Transverse colon (tissue), 4 donors: Measurements from ENCODE around the gene CDKN1C. TPM values are rescaled to one million over a fixed set of nuclear protein-coding genes. Genes with fewer than 3 reads are reported as not detected.
A peak's percentile ranks its signal among the peaks of the same experiment; 100 is the strongest.

Source experiments
- DNase-seq: peaks from one replicate; pipeline ENCODE4 v3.0.0-alpha.2; 2019
- H3K27ac ChIP-seq, 4 donors: fragments of 200-600 bp; sonication (generic); 2 replicates each; pipeline ENCODE4 v1.5.1; 2016 to 2018; ENCODE audit warnings: inconsistent platforms in 4 of 4
- H3K27me3 ChIP-seq: fragments of 200-600 bp; sonication (generic); 2 replicates; pipeline ENCODE4 v1.5.1; 2017; ENCODE audit warnings: inconsistent platforms
- H3K36me3 ChIP-seq, 4 donors: fragments of 200-600 bp; sonication (generic); 2 replicates each; pipeline ENCODE4 v1.5.1; 2017 to 2019; ENCODE audit warnings: inconsistent platforms in 4 of 4
- H3K4me1 ChIP-seq, 4 donors: fragments of 200-600 bp; sonication (generic); 2 replicates each; pipeline ENCODE4 v1.5.1; 2017 to 2020; ENCODE audit warnings: inconsistent platforms in 4 of 4
- H3K4me3 ChIP-seq, 4 donors: fragments of 200-600 bp; sonication (generic); 1 replicate in 1 of 4; 2 replicates in 3 of 4; pipeline versions ENCODE4 v1.5.1 to v1.6.1; 2017 to 2019; ENCODE audit warnings: inconsistent platforms in 4 of 4
- H3K9me3 ChIP-seq, 2 donors: fragments of 200-600 bp; sonication (generic); 2 replicates each; pipeline ENCODE4 v1.5.1; 2017 to 2019; ENCODE audit warnings: inconsistent platforms in 2 of 2
- EP300 ChIP-seq: sonication (generic); formaldehyde crosslinking; IDR thresholded peaks from one replicate; pipeline ENCODE4 v1.6.1; 2017; ENCODE audit warnings: antibody characterized with exemption, low read depth
- POLR2A ChIP-seq: fragments of 450-650 bp; IDR thresholded peaks from one replicate; pipeline ENCODE4 v1.6.1; 2016; ENCODE audit warnings: antibody characterized with exemption, mild to moderate bottlenecking, moderate library complexity
- POLR2AphosphoS5 ChIP-seq, 3 donors: sonication (generic); formaldehyde crosslinking; IDR thresholded peaks; one replicate each; pipeline ENCODE4 v1.6.1; 2016; ENCODE audit warnings: antibody characterized with exemption in 3 of 3
- WGBS, 2 donors: methylation state at CpG; one replicate each; pipeline ENCODE4 v1.1.5; 2018; ENCODE audit warnings: low coverage in 1 of 2; 5-methylcytosine and 5-hydroxymethylcytosine counted together
- in situ Hi-C, 4 donors: fragments of 200-750 bp; cut with MboI; loops; one replicate each; pipeline versions ENCODE4 v1.15.0 to v1.15.1; 2017; ENCODE audit warnings: low sequenced_read_pairs in 3 of 4, low pct_ligation_motif_present in 1 of 4, low pct_unique_long_range_greater_than_20kb in 1 of 4
- intact Hi-C: fragments of 100-400 bp; cut with DNase I; formaldehyde crosslinking; loops from one replicate; pipeline ENCODE4 v1.15.1; 2023; ENCODE audit warnings: low total_unique reads
- total RNA-seq, 4 donors: library from RNA; depleted of rRNA; stranded (reverse); fragments of >200 nt; gene quantifications; one replicate each; pipeline ENCODE4 v1.1.0, GENCODE V29; 2016
- TF ChIP-seq, protein P1 (sequence below), 5 experiments: fragments of 200-600 bp in 3 of 5; fragments of 450-650 bp in 2 of 5; sonication (generic) in 3 of 5; IDR thresholded peaks; 1 replicate in 2 of 5; 2 replicates in 3 of 5; pipeline ENCODE4 v1.5.1; 2016 to 2017; ENCODE audit warnings: antibody characterized with exemption in 5 of 5, inconsistent platforms in 3 of 5, mild to moderate bottlenecking in 2 of 5, moderate library complexity in 1 of 5

Gene CDKN1C
- total RNA-seq, 4 donors from 2014 or later, result 12.4 to 40.0 (median 27.7) TPM

DNA sequence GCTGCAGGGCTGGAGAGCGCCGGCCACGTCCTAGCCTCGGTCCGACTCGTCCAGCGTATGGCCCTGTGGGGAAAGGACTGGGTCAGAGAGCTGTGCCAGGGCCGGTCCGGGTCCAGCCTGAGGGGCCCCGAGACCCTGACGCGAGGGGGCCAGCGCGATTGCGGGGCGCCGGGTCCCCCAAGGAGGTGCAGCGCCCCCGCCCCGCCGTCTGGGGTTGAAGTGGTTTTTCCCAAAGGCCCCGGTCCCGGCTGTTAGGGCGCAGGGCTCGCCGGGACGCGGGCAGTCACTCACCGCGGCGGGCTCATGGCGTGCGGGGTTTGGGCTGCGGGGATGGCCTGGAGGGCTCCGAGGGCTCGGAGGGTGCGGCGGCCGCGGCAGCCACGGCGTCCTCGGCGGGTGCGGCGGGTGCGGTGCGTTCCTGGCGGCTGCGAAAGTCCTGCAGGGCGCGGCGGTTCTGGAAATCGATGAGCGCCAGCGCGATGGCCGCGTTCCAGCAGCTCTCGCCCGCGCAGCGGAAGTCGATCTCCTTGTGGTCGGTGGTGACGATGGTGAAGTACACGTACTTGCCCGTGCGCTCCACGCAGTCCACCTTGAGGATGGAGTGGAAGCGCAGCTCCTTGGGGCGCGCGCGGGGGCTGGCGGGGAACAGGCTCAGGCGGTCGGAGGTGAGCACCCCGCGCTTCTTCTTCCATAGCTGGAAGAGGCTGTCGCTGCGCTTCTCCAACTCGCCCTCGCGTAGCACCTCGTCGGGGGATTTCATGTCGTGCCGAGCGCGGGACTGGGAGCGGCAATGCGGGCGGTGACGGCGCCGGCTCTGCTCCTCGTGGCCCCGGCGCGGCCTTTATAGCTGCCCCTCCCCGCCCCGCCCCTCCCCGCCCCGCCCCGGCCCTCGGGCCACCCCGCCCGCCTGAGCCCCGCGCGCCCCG is 43.3 kb upstream of the CDKN1C start, which contains the start of gene PHLDA2:
Gene PHLDA2, minus strand, starts transcription at position 816 of the 926 bp plus-strand sequence. Its CDS starts 56 bp downstream, at position 760.
- Histone ChIP-seq H3K9me3 (no peaks in the 10 kb centered on the region), H3K27ac (peak within 1 kb of the TSS; percentile 82 to 90 (median 84)), H3K4me1 (peaks cover 16 to 47% (median 43%) of the 10 kb centered on the region in 4 donors), H3K27me3 (no peaks in the 10 kb centered on the region), H3K36me3 (no peaks in the 10 kb centered on the region), H3K4me3 (peak within 1 kb of the TSS; percentile 40 to 69 (median 52))
- peak; percentile 73 for DNase-seq
- intact Hi-C loops (no loop called here), in situ Hi-C loops (no loop called here)
- 1% methylated on average over 49 of the region's 113 CpGs; no CpG with 5 or more reads in 1 of the 2 donors for WGBS, 2 donors
- TF ChIP-seq, protein P1, sequence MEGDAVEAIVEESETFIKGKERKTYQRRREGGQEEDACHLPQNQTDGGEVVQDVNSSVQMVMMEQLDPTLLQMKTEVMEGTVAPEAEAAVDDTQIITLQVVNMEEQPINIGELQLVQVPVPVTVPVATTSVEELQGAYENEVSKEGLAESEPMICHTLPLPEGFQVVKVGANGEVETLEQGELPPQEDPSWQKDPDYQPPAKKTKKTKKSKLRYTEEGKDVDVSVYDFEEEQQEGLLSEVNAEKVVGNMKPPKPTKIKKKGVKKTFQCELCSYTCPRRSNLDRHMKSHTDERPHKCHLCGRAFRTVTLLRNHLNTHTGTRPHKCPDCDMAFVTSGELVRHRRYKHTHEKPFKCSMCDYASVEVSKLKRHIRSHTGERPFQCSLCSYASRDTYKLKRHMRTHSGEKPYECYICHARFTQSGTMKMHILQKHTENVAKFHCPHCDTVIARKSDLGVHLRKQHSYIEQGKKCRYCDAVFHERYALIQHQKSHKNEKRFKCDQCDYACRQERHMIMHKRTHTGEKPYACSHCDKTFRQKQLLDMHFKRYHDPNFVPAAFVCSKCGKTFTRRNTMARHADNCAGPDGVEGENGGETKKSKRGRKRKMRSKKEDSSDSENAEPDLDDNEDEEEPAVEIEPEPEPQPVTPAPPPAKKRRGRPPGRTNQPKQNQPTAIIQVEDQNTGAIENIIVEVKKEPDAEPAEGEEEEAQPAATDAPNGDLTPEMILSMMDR (IDR thresholded peaks at IDR 0.05), result peak in 2 of 5 experiments; percentile 32 to 36
- no peak for TF ChIP-seq EP300
- peak; percentile 95 for TF ChIP-seq POLR2A
- TF ChIP-seq POLR2AphosphoS5 (IDR thresholded peaks at IDR 0.05), result peak; percentile 68 to 97 (median 95)

- peak overlapping the region; percentile 82 to 90 (median 84) for H3K27ac ChIP-seq
- peak; percentile 64 for DNase-seq
- in situ Hi-C loops, result no loop called here
- H3K9me3 ChIP-seq, result no peaks in the 10 kb centered on the region
- H3K27me3 ChIP-seq, result no peaks in the 10 kb centered on the region
- H3K4me1 ChIP-seq, result peaks cover 16 to 52% (median 46%) of the 10 kb centered on the region in 4 donors
- TF ChIP-seq, protein P1 (IDR thresholded peaks at IDR 0.05), result no peak
- TF ChIP-seq POLR2A (no peak), EP300 (no peak), POLR2AphosphoS5 (IDR thresholded peaks at IDR 0.05) (peak in 1 of 3 donors; percentile 50)
- WGBS, 2 donors, result 34% methylated on average over 25 of the region's 25 CpGs; no CpG with 5 or more reads in 1 of the 2 donors
- intact Hi-C loops, result no loop called here
- peak overlapping the region; percentile 40 to 69 (median 52) for H3K4me3 ChIP-seq
- H3K36me3 ChIP-seq, result no peaks in the 10 kb centered on the region
Observed at GRCh38 chr11:2927851-2928604, 42.5 kb upstream of the CDKN1C start.

- H3K4me1 ChIP-seq, result peaks cover 16 to 52% (median 46%) of the 10 kb centered on the region in 4 donors
- intact Hi-C loops, result no loop called here
- no peaks in the 10 kb centered on the region for H3K36me3 ChIP-seq
- in situ Hi-C loops, result no loop called here
- H3K27ac ChIP-seq, result peak overlapping the region in 1 of 4 donors; percentile 85
- H3K27me3 ChIP-seq, result no peaks in the 10 kb centered on the region
- no peaks in the 10 kb centered on the region for H3K9me3 ChIP-seq
- TF ChIP-seq EP300 (no peak), POLR2A (no peak), POLR2AphosphoS5 (IDR thresholded peaks at IDR 0.05) (no peak)
- TF ChIP-seq, protein P1 (IDR thresholded peaks at IDR 0.05), result no peak
- H3K4me3 ChIP-seq, result no peak overlapping the region
- DNase-seq, result peak; percentile 7
- WGBS, 2 donors, result 93% methylated on average over 12 of the region's 12 CpGs; no CpG with 5 or more reads in 1 of the 2 donors
Observed at GRCh38 chr11:2927121-2927800, 41.7 kb upstream of the CDKN1C start.
